ENCODE data around the gene PHF21B. TPM values are rescaled to one million over a fixed set of nuclear protein-coding genes. Genes with fewer than 3 reads are reported as not detected.
"Not testable (repeated sequence)": the region's sequence is repeated elsewhere in the genome, so short reads cannot be mapped to it uniquely, and the experiment has no call there.

Gene PHF21B
- total and polyA plus RNA-seq, 2 donors (not counting 3 experiments of a cell fraction or from before 2014, with no cell fraction given): not detected

- H3K4me2 ChIP-seq (ENCODE audit: insufficient read depth, low read length); H2AFZ ChIP-seq (ENCODE audit: low read depth, low read length); POLR2A ChIA-PET; FAIRE-seq; H3K9ac ChIP-seq (replicated peaks; ENCODE audit: extremely low read depth, insufficient read depth, low read length); H3K9me3 ChIP-seq (replicated peaks; ENCODE audit: control insufficient read depth, insufficient read depth, low read length); H3K27ac ChIP-seq (ENCODE audit: insufficient read depth, low read depth, low read length); DNase-seq (ENCODE audit: low read depth, low spot score); H3K27me3 ChIP-seq (ENCODE audit: control insufficient read depth in 2 of 2, insufficient read depth in 2 of 2, low read length in 2 of 2); H4K20me1 ChIP-seq (replicated peaks; ENCODE audit: control insufficient read depth, extremely low read depth, insufficient read depth, low read length); H3K4me3 ChIP-seq (replicated peaks in 1 of 3; ENCODE audit: insufficient read depth in 1 of 3, low read depth in 1 of 3, low read length in 3 of 3); BruUV-seq (replicated peaks); H3K4me1 ChIP-seq (ENCODE audit: control insufficient read depth, extremely low read depth, insufficient read depth, low read length); H3K9me1 ChIP-seq (replicated peaks; ENCODE audit: control insufficient read depth, extremely low read depth, insufficient read depth, low read length); H3K79me2 ChIP-seq (ENCODE audit: control insufficient read depth, insufficient read depth, low read length); H3K36me3 ChIP-seq (ENCODE audit: control insufficient read depth in 2 of 2, extremely low read depth in 1 of 2, insufficient read depth in 2 of 2, low read length in 2 of 2); intact Hi-C loops (cut with micrococcal nuclease); dilution Hi-C loops (cut with MboI; ENCODE audit: extremely low pct_ligation_motif_present, low sequenced_read_pairs): not testable (repeated sequence)
- CTCF ChIA-PET: interaction anchor here (1.2 kb wide), 1 partner anchor 44 kb away, joined by 3 read pairs; no protein-coding TSS in a partner anchor
These were observed 42.9 kb upstream of the PHF21B start for GRCh38 chr22:45052665-45053064.

- ChIA-PET POLR2A (no interaction called here), CTCF (no interaction called here)
- TF ChIP-seq POLR2A (IDR thresholded peaks at IDR 0.05; ENCODE audit: low read depth, low read length) (no peak), CTCF (IDR thresholded peaks at IDR 0.05; ENCODE audit: extremely low read depth in 1 of 2, insufficient read depth in 1 of 2, low read depth in 1 of 2, low read length in 2 of 2) (no peak)
- no peak overlapping the region for H2AFZ ChIP-seq (ENCODE audit: low read depth, low read length)
- BruUV-seq (replicated peaks): no TSS peak
- DNase-seq (ENCODE audit: low read depth, low spot score) (no peak), FAIRE-seq (no peak)
- no peaks in the 10 kb centered on the region for H4K20me1 ChIP-seq (replicated peaks; ENCODE audit: control insufficient read depth, extremely low read depth, insufficient read depth, low read length)
- H3K9me1 ChIP-seq (replicated peaks; ENCODE audit: control insufficient read depth, extremely low read depth, insufficient read depth, low read length): no peaks in the 10 kb centered on the region
- no peak overlapping the region for H3K27ac ChIP-seq (ENCODE audit: insufficient read depth, low read depth, low read length)
- no peak overlapping the region for H3K4me2 ChIP-seq (ENCODE audit: insufficient read depth, low read length)
- no peaks in the 10 kb centered on the region for H3K4me1 ChIP-seq (ENCODE audit: control insufficient read depth, extremely low read depth, insufficient read depth, low read length)
- dilution Hi-C loops (cut with MboI; ENCODE audit: extremely low pct_ligation_motif_present, low sequenced_read_pairs) (no loop called here), intact Hi-C loops (cut with micrococcal nuclease) (no loop called here)
- no peak overlapping the region for H3K4me3 ChIP-seq (replicated peaks in 1 of 3; ENCODE audit: insufficient read depth in 1 of 3, low read depth in 1 of 3, low read length in 3 of 3)
- H3K79me2 ChIP-seq (ENCODE audit: control insufficient read depth, insufficient read depth, low read length): no peaks in the 10 kb centered on the region
- no peaks in the 10 kb centered on the region for H3K9me3 ChIP-seq (replicated peaks; ENCODE audit: control insufficient read depth, insufficient read depth, low read length)
- H3K36me3 ChIP-seq (ENCODE audit: control insufficient read depth in 2 of 2, extremely low read depth in 1 of 2, insufficient read depth in 2 of 2, low read length in 2 of 2): no peaks in the 10 kb centered on the region
- H3K9ac ChIP-seq (replicated peaks; ENCODE audit: extremely low read depth, insufficient read depth, low read length): no peak overlapping the region
- no peaks in the 10 kb centered on the region for H3K27me3 ChIP-seq (ENCODE audit: control insufficient read depth in 2 of 2, insufficient read depth in 2 of 2, low read length in 2 of 2)
These were observed 42.1 kb upstream of the PHF21B start for GRCh38 chr22:45051946-45052345.
